ENCODE measurements around the gene CCNJ. TPM values are rescaled to one million over a fixed set of nuclear protein-coding genes. Genes with fewer than 3 reads are reported as not detected.

CCNJ gene
- 3.2 and 5.2 TPM in 2 replicates for total RNA-seq (2014; rRNA removed; shearing (Covaris generic))

GRCh38 chr10:96043033-96043892 is at the start of gene CCNJ:
Gene CCNJ, plus strand, starts transcription at chr10:96043583. Its CDS starts 811 bp downstream, at chr10:96044394.

Small RNA genes within 50 kb of the gene (small RNA-seq; reads per million reads assigned to genes)
- not detected for gene MIR3157

Other genes with a start within 250 kb of the CCNJ start
- gene CC2D2B, start 135.6 kb upstream of the CCNJ start, total RNA-seq (2014; rRNA removed; shearing (Covaris generic)) = 0.24 TPM in 1 of 2 replicates, not detected in the other
- 8.9 and 11.0 TPM in 2 replicates for gene ZNF518A, start 86.7 kb downstream of the CCNJ start, total RNA-seq (2014; rRNA removed; shearing (Covaris generic))
- not detected in 2 replicates for gene BLNK, start 228.0 kb downstream of the CCNJ start, total RNA-seq (2014; rRNA removed; shearing (Covaris generic))

Measured in A375 (cell line).